A673 (cell line): Measurements from ENCODE around the gene UTP4. TPM values are rescaled to one million over a fixed set of nuclear protein-coding genes. Genes with fewer than 3 reads are reported as not detected.

ENCODE experiments used
- BruUV-seq: library from RNA; stranded (reverse); fragments of 400-500 nt; replicated peaks from 2 replicates; lab custom pipeline; 2021; lab: Mats Ljungman, UMichigan
- CTCF ChIA-PET: fragments of 300-600 bp; sonication (Branson Sonifier 250); formaldehyde crosslinking; loops from one replicate; lab custom pipeline; 2022; ENCODE audit warnings: antibody characterized with exemption; lab: Charles Lee
- POLR2A ChIA-PET: fragments of 300-600 bp; sonication (Branson Sonifier 250); formaldehyde crosslinking; loops from one replicate; lab custom pipeline; 2022; ENCODE audit warnings: antibody characterized with exemption; ENCODE audit not compliant: low non-redundant PET; lab: Charles Lee
- DNase-seq: peaks from one replicate; pipeline ENCODE4 v3.0.0-alpha.2; 2015; ENCODE audit warnings: low spot score
- H3K27ac ChIP-seq: fragments of 200-600 bp; sonication (generic); 2 replicates; pipeline ENCODE4 v1.5.1; 2016; ENCODE audit warnings: mixed run types, low read depth, mild to moderate bottlenecking, mixed read lengths, antibody characterized with exemption, low read length; ENCODE audit not compliant: poor library complexity, severe bottlenecking
- H3K27me3 ChIP-seq: fragments of 200-600 bp; sonication (generic); replicated peaks from 2 replicates; pipeline ENCODE4 v1.6.1; 2017; ENCODE audit warnings: mixed run types, low read depth, mild to moderate bottlenecking, mixed read lengths, antibody characterized with exemption, low read length; ENCODE audit not compliant: insufficient read depth, poor library complexity
- H3K36me3 ChIP-seq: fragments of 200-600 bp; sonication (generic); 2 replicates; pipeline ENCODE4 v1.6.1; 2016; ENCODE audit warnings: mixed run types, mild to moderate bottlenecking, mixed read lengths, antibody characterized with exemption, low read length; ENCODE audit not compliant: insufficient read depth, poor library complexity, severe bottlenecking
- H3K4me1 ChIP-seq: fragments of 200-600 bp; sonication (generic); 2 replicates; pipeline ENCODE4 v1.6.1; 2017; ENCODE audit warnings: mixed run types, mild to moderate bottlenecking, mixed read lengths, antibody characterized with exemption, low read length; ENCODE audit not compliant: insufficient read depth, poor library complexity, severe bottlenecking
- H3K4me3 ChIP-seq: fragments of 200-600 bp; sonication (generic); 2 replicates; pipeline ENCODE4 v1.5.1; 2016; ENCODE audit warnings: low read depth, mixed run types, mild to moderate bottlenecking, mixed read lengths, low read length; ENCODE audit not compliant: poor library complexity, severe bottlenecking
- H3K9me3 ChIP-seq: fragments of 200-600 bp; sonication (generic); 2 replicates; pipeline ENCODE4 v1.6.1; 2016; ENCODE audit warnings: mixed run types, low read depth, mild to moderate bottlenecking, mixed read lengths, antibody characterized with exemption, low read length; ENCODE audit not compliant: poor library complexity, severe bottlenecking
- EZH2 ChIP-seq: fragments of 200-600 bp; sonication (generic); IDR thresholded peaks from 2 replicates; pipeline ENCODE4 v1.6.1; 2017; ENCODE audit warnings: borderline replicate concordance, low read depth, mild to moderate bottlenecking, mixed read lengths, antibody characterized with exemption, low read length; ENCODE audit not compliant: poor library complexity, severe bottlenecking
- intact Hi-C: fragments of 100-400 bp; cut with micrococcal nuclease; formaldehyde crosslinking; loops from one replicate; pipeline ENCODE4 v1.10.0; 2022; ENCODE audit not compliant: unreplicated experiment
- total RNA-seq: library from RNA; stranded (reverse); gene quantifications from 2 replicates; pipeline ENCODE4 v1.2.3, GENCODE V29; 2021
- TF ChIP-seq, protein P1 (sequence below): fragments of 300-800, 200-600 bp; sonication (generic); conservative IDR thresholded peaks from 2 replicates; pipeline ENCODE4 v1.5.1; 2017; ENCODE audit warnings: low read depth, mild to moderate bottlenecking, antibody characterized with exemption, low read length, moderate library complexity, mixed read lengths

UTP4 gene
- total RNA-seq, 1 experiment from 2014 or later: 146 TPM

DNA sequence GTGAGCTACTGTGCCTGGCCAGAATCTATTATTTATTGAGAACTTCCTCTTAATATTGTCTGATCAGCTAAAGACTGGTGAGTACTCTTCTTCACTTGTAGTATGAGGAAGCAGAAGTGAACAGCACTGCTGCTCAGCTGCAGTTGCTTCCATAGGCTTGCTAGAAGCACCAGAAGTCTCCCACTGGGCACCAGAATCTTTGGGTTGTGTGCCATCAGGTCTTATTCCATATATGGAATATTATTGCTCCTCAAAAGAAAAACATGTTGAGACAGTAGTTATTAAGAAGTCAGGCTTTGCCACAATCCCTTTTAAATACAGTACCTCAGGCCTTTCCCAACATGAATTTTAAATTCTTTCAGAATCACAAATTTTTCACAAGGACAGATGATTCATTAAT, 71.7 kb downstream of the UTP4 start:
- DNase-seq: peak; percentile 48
- intact Hi-C loops: no loop called here
- Histone ChIP-seq H3K27ac (peak overlapping the region; percentile 32), H3K4me3 (no peak overlapping the region), H3K36me3 (no peaks in the 10 kb centered on the region), H3K9me3 (no peaks in the 10 kb centered on the region), H3K4me1 (peaks cover 29% of the 10 kb centered on the region), H3K27me3 (no peaks in the 10 kb centered on the region)
- TF ChIP-seq EZH2: no peak
- TF ChIP-seq, protein P1, sequence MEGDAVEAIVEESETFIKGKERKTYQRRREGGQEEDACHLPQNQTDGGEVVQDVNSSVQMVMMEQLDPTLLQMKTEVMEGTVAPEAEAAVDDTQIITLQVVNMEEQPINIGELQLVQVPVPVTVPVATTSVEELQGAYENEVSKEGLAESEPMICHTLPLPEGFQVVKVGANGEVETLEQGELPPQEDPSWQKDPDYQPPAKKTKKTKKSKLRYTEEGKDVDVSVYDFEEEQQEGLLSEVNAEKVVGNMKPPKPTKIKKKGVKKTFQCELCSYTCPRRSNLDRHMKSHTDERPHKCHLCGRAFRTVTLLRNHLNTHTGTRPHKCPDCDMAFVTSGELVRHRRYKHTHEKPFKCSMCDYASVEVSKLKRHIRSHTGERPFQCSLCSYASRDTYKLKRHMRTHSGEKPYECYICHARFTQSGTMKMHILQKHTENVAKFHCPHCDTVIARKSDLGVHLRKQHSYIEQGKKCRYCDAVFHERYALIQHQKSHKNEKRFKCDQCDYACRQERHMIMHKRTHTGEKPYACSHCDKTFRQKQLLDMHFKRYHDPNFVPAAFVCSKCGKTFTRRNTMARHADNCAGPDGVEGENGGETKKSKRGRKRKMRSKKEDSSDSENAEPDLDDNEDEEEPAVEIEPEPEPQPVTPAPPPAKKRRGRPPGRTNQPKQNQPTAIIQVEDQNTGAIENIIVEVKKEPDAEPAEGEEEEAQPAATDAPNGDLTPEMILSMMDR: no peak
- ChIA-PET POLR2A (no interaction called here), CTCF (no interaction called here)
- BruUV-seq: no TSS peak

- Histone ChIP-seq H3K36me3 (no peaks in the 10 kb centered on the region), H3K4me1 (peaks cover 4% of the 10 kb centered on the region), H3K9me3 (no peaks in the 10 kb centered on the region), H3K27me3 (no peaks in the 10 kb centered on the region), H3K4me3 (no peak overlapping the region), H3K27ac (no peak overlapping the region)
- no peak for DNase-seq
- ChIA-PET CTCF (no interaction called here), POLR2A (no interaction called here)
- TF ChIP-seq EZH2: no peak
- TF ChIP-seq, protein P1: no peak
- intact Hi-C loops: no loop called here
- BruUV-seq: no TSS peak
Observed at GRCh38 chr16:69209735-69210134, 77.3 kb downstream of the UTP4 start.

DNA sequence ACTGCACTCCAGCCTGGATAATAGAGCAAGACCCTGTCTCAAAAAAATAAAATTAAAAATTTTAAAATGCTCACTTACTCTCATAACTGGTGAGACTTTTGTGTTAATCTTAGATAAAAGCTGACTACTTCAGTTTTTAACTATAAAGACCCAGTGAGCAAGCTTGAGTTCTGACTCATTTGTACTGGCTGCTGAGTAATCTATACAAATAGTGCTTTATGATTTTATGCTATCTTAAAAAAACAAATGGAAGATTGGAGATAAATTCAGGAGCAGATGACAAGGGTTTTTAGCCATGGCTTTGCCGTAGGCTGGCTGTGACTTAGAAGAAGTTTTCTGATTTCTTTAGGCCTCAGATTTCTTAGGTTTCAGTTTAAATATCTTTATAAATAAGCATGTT, 85.0 kb downstream of the UTP4 start:
- Histone ChIP-seq H3K4me1 (peaks cover 20% of the 10 kb centered on the region), H3K36me3 (no peaks in the 10 kb centered on the region), H3K9me3 (no peaks in the 10 kb centered on the region), H3K27ac (no peak overlapping the region), H3K27me3 (no peaks in the 10 kb centered on the region), H3K4me3 (no peak overlapping the region)
- ChIA-PET CTCF (no interaction called here), POLR2A (interaction anchor here (0.5 kb wide), 1 partner anchor 12 kb away, joined by 4 read pairs; no protein-coding TSS in a partner anchor)
- DNase-seq: no peak
- TF ChIP-seq EZH2: no peak
- TF ChIP-seq, protein P1: no peak
- BruUV-seq: no TSS peak
- intact Hi-C loops: no loop called here

Other genes starting within 250 kb of the UTP4 start
- 0.49 and 0.72 TPM in 2 replicates for gene HAS3, start 27.0 kb upstream of the UTP4 start, total RNA-seq
- gene CHTF8, start 61 bp upstream of the UTP4 start, total RNA-seq: 113 and 121 TPM in 2 replicates
- gene SNTB2, start 54.5 kb downstream of the UTP4 start, total RNA-seq: 49.3 and 49.4 TPM in 2 replicates
- 48.7 and 50.4 TPM in 2 replicates for gene VPS4A, start 178.7 kb downstream of the UTP4 start, total RNA-seq
- 24.8 and 32.4 TPM in 2 replicates for gene PDF, start 197.9 kb downstream of the UTP4 start, total RNA-seq
- gene COG8, start 206.9 kb downstream of the UTP4 start, total RNA-seq: 47.6 and 52.4 TPM in 2 replicates
- 55.1 and 66.4 TPM in 2 replicates for gene NIP7, start 207.1 kb downstream of the UTP4 start, total RNA-seq
- gene TMED6, start 219.1 kb downstream of the UTP4 start, total RNA-seq: 1.8 TPM in 1 of 2 replicates, not detected in the other